HG03025 (cell line): ENCODE data around the gene PITHD1.
"Not testable (repeated sequence)": the region's sequence is repeated elsewhere in the genome, so short reads cannot be mapped to it uniquely, and the experiment has no call there.

Experiments
- ATAC-seq: cut with Tn5 transposase; IDR thresholded peaks from one replicate; pipeline ENCODE4 v1.9.1; 2021; ENCODE audit warnings: mild to moderate bottlenecking, moderate library complexity; ENCODE audit not compliant: unreplicated experiment, low FRiP score

Gene PITHD1, protein sequence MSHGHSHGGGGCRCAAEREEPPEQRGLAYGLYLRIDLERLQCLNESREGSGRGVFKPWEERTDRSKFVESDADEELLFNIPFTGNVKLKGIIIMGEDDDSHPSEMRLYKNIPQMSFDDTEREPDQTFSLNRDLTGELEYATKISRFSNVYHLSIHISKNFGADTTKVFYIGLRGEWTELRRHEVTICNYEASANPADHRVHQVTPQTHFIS

DNA sequence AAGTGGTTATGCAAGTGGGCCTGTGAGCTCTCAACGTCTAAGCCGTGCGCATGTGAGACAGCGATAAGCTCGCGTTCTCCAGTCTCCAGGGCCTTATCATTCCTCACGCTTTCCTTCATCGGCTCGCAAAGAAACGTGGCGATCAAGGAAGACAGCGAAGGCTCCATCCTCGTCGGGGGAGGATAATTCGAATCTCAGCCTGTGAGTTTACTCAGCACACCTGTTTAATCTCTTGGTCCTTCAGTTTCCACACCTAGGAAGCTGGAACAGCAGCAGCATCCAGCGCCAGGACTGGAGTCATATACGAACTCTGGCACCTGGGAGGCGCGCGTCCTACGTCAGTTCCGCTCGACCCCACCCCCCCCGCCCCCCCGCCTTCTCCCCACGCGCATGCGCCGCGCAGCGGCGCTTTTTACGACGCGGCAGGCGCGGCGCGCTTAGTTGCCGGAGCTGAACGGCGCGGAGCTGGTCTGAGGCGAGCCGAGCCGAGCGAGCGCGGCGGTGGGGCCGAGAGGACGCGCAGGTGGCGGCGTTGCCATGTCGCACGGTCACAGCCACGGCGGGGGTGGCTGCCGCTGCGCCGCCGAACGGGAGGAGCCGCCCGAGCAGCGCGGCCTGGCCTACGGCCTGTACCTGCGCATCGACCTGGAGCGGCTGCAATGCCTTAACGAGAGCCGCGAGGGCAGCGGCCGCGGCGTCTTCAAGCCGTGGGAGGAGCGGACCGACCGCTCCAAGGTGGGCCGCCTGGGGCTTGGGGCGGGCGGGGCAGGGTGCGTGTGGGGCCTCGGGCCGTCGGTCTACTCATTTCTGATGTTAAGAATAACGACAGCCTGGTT is at the start of gene PITHD1:
TSS of gene PITHD1 (plus strand) at position 440 of the 836 bp plus-strand sequence. CDS start at position 538, 98 bp downstream.
- ATAC-seq = peak; percentile 65

DNA sequence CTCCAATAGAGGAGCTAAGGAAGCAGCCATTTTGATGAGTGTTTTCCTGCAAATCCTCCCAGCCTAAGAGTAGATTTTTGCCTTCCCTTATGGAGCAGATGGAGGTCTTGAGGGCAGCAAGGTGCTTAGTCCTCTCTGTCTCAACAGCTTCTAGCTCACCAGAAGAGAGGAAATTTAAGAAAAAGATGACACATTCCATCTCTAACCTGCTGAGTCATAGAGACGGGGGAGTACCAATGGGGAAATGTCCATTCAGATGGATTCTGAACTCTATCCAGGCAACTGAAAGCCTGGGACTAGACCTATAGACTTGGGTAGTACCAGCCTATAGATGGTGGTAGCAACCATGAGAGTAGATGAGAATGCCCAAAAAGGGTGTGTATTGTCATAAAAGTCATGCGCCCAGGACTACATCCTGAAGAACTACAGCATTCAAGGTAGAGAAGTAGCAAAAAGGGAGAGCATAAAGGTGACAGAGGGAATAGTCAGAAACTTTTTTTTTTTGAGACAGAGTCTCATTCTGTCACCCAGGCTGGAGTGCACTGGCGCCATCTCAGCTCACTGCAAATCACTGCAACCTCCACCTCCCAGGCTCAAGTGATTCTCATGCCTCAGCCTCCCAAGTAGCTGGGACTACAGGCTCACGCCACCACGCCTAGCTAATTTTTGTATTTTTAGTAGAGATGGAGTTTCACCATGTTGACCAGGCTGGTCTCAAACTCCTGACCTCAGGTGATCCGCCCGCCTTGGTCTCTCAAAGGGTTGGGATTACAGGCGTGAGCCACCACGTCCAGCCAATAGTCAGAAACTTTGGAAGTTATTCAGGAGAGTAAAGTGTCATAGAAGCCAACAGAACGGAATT is 45.6 kb upstream of the PITHD1 start:
- ATAC-seq = no peak

DNA sequence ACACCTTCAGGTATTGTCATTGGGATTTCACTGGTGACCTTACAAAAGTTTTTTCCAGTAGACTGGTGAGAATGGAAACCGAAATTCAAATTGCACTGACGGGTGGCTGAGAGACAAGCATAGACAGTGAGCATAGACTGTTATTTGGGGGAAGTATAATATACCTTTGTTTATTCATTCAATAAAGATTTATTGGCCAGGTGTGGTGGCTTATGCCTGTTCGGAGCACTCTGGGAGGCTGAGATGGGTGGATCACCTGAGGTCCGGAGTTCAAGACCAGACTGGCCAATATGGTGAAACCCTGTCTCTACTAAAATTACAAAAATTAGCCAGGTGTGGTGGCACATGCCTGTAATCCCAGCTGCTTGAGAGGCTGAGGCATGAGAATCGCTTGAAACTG is 44.9 kb upstream of the PITHD1 start:
- not testable (repeated sequence) for ATAC-seq

DNA sequence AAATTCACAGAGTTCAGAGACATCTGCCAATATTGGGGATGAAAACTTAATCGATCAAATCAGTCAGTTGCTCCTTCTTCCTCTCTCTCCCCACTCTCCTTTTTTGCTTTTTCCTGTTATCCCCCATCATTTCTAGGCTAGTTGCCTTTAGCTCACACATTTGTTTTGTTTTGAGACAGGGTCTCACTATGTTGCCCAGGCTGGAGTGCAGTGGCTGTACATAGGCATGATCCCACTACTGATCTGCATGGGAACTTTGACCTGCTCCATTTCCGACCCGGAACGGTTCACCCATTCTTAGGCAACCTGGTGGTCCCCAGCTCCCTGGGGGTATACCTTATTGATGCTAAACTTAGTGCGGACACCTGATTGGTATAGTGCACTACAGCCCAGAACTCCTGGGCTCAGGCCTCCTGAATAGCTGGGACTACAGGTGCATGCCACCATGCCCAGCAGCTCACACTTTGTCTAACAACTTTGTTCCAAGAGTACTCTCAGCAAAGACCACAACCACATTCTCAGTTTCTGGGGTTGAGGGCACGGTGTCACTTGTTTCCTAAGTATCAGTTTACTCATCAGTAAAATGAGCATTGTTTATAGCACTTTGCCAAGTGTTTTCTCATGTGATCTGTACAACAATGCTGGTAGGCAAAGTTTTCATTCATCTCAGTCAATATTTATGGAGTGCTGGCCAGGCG is 41.6 kb upstream of the PITHD1 start:
- no peak for ATAC-seq

DNA sequence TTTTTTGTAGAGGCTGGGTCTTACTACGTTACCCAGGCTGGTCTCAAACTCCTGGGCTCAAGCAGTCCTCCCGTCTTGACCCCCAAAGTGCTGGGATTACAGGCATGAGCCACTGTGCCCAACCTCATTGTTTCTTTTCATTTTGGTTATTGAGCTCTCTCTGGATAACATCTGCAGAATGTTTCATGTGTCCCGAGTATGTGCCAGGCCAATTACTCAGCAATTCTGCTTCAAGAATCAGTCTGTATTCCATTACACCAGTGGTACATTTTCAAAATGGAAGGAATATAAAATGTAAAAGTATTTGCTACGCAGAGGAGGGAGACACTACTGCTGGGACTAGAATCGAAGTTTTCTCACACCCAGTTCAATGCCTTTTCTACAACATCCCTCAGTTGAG is 36.6 kb upstream of the PITHD1 start:
- ATAC-seq = no peak

DNA sequence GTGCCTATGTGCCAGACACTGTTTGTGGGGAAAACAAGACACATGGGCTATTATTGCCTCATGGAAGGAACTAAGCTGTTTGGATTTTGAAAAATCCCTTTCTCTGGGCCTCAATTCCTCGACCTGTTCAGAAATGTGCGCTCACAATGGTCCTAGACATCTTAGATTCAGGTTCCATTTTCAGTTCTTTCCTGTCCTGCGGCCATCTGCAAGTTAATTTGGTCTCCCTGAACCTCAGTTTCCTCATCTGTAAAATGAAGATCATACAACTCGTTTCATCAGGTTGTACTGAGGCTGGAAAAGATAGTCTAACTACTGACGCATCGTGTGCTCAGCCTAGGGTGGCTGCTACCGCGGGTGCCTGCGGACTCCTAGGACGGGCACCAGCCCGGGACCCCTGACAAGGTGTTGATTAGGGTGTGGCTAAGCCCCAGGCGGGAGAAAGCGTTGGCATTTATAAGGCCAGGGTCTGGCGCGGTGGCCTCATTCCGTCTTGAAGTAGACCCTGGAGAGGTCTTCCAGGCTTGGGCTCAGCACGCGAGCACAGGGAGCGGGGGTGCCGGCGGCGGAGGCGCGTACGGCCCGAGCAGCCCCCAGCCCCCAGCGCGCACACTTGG is 35.4 kb upstream of the PITHD1 start:
- ATAC-seq = peak; percentile 17

DNA sequence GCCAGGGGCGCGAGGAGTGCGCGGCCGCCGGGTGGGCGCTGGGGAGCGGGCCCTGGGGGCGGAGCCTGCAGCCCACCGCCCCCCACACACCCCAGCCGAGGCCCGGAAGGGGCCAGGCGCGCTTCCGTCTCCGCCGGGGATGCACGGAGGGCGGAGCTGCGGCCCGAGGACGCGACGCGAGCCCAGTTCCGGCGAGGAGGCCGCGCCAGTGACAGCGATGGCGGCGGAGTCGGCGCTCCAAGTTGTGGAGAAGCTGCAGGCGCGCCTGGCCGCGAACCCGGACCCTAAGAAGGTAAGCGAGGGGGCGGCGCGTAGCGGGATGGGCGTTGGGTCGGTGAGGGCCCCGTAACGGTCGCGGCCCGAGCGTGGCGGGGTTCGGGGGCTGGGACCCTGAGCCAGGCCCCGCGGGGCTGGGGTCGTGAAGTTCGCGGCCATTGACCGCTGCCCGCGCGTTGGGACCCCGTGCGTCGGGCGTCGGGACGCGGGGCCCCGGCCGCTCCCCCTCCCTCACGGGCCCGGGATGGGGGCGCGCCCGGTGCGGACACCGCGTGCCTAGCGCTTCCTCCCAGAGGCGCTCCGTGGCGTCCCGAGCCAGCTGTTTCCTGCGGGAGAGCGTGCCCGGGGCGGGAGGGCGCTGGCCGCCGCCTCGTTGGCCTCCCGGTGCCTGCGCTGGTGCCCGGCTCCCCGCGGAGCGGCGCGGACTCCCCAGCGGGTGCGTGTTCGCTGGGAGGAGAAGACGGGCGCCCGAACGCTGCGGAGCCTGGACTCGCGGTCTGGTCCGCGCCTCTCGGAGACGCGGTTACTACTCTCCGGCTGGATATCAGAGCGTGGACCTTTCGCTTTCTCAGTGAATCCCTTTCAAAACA is 34.7 kb upstream of the PITHD1 start, which contains the start of gene ELOA:
TSS of gene ELOA (plus strand) at position 185 of the 866 bp plus-strand sequence. CDS start at position 218, 33 bp downstream.
- peak; percentile 61 for ATAC-seq

DNA sequence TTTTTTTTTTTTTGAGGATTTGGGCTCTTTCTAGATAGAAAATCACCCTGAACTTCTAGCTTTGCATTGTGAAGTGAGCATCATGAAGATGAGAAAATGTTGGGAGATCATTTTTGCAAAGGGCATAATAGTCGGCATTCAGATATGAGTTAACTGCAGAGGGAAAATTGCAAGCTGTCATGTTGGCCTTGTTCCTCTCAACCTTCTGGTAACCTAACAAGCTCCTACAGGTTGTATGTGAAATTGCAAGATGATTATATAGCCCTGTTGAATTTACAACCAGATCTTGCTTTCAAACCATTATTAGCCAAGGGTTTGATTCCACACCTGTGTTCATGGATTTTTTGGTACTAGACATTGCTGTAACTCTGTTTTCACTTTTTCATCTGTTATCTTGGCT is 32.7 kb upstream of the PITHD1 start:
- no peak for ATAC-seq

DNA sequence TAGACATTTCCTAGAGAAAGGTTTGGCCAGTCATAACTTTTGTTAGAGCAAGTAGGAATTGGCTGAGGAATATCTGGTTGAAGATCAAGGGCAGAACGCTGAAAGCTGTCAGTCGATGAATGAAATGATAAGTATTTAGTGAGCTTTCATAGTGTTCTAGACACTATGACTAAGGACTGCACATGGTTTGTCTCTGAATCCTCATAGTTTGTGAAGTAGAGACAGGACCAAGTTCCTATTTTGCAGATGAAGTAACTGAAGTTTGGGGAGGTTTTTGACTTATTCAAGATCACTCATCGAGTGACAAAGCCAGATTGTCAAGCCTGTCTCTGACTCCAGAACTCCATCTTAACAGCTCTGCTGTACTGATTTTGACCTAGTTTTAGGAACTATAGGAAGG is 30.2 kb upstream of the PITHD1 start:
- no peak for ATAC-seq

DNA sequence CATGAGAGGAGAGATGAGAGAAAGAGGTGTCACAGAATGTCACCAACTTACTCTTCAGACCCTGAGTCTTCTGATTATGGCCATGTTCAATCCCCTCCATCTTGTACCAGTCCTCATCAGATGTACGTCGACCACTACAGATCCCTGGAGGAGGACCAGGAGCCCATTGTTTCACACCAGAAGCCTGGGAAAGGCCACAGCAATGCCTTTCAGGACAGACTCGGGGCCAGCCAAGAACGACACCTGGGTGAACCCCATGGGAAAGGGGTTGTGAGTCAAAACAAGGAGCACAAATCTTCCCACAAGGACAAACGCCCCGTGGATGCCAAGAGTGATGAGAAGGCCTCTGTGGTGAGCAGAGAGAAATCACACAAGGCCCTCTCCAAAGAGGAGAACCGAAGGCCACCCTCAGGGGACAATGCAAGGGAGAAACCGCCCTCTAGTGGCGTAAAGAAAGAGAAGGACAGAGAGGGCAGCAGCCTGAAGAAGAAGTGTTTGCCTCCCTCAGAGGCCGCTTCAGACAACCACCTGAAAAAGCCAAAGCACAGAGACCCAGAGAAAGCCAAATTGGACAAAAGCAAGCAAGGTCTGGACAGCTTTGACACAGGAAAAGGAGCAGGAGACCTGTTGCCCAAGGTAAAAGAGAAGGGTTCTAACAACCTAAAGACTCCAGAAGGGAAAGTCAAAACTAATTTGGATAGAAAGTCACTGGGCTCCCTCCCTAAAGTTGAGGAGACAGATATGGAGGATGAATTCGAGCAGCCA is 27.0 kb upstream of the PITHD1 start:
- no peak for ATAC-seq

DNA sequence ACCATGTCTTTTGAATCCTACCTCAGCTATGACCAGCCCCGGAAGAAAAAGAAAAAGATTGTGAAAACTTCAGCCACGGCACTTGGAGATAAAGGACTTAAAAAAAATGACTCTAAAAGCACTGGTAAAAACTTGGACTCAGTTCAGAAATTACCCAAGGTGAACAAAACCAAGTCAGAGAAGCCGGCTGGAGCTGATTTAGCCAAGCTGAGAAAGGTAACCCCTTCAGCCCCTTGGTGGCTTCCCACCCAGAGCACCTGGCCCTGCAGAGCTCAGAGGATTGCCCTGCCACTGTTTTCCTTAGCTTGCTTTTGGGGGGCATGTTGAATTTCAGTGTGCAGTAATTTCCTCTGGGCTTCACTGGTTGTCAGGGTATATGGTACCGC is 26.4 kb upstream of the PITHD1 start:
- no peak for ATAC-seq

DNA sequence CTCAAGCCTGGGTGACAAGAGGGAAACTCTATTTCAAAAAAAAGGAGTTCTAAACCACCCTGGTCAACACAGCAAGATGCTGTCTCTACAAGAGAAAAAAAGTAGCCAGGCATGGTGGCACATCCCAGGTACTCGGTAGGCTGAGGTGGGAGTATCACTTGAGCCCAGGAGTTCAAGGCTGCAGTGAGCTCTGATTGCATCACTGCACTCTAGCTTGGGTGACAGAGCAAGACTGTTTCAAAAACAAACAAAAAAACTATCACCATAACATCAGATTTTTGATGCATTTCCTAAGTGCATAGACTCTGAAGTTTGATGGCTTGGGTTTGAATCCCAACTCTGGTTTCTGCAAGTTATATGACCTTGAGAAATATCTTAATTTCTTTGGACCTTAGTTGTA is 25.3 kb upstream of the PITHD1 start:
- ATAC-seq = no peak

DNA sequence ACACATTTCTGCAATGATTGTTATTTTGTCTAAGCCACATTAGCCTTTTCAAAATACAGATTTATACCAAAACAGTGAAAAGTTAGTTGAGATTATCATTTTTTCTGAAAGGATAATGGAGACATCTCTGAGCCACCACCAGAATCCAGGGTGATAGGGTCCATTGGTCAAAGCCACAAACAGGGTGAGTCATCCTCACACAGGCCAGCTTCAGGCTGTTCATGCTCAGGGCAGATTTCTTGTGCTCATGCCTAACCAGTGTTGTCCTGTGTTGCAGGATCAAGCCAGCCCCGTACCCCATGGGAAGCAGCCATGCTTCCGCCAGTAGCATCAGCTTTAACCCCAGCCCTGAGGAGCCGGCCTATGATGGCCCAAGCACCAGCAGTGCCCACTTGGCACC is 21.5 kb upstream of the PITHD1 start:
- no peak for ATAC-seq

DNA sequence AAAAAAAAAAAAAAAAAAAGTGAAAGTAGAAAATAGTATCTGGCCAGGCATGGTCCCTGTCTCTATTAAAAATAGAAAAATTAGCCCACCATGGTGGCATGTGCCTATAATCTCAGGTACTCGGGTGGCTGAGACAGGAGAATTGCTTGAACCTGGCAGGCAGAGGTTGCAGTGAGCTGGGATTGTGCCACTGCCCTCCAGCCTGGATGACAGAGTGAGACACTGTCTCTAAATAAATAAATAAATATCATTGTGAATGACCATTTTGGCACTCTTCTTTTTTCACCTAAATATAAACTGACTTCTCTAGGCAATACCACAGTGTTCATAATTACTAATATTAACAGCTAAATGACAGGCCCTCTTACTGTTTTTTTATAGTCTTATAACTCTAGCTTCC is 20.4 kb upstream of the PITHD1 start:
- no peak for ATAC-seq

DNA sequence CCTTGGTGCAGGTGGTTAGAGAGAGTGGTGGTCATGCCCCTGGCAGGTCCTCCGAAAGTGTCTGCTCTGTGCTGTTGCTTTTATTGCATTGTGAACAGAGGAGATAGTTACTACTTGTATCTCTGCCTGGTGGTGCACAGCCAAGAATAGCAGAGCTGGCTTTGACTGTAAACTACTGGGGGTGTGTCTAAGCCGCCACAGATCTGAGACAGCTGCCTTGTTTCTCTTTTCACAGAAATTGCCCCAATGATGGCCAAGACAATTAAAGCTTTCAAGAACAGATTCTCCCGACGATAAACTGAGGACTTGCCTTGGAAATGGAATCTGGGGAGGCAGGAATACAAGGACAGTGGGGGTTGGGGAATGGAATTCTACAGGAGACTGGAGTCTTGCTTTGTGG is 18.9 kb upstream of the PITHD1 start:
- ATAC-seq = no peak

DNA sequence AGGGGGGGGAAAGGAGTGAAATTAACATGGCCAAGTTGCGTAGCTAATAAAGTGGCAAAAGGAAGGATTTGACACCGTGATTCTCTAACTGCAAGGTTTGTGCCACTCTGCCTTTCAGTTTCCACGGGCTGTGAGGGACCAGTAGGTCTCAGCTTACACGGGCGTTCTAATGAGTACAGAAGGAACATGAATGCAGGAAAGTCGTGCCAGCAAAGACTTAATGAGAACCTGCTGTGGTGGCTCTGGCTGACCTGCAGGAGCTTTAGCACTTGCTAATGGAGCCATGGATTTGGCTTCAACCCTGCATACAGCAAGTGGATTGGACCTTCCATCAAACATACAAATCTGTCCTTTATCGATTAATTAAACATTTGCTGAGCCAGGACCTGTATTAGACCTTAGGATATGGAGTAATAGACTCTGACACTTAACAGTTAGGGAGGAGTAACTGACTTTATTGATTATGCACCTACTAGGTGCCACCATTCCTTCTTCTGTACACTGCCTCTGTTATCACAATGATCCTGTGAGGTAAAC is 15.1 kb upstream of the PITHD1 start:
- ATAC-seq = no peak

DNA sequence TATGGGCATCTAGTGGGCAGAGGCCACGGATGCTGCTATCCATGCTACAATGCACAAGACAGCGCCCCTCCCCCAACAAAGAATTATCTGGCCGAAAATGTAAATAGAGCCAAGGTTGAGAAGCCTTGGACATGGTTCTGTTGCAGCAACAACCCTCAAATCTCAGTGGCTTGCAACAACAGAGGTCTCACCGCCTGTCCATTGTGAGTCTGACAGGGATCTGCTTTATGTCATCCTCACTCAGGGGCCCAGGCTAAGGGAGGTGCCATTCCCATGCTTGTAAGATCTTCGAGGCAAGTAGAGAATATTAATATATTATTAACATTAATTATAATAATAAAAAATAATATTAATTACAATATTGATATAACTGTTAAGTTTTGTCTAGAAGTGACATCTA is 9.5 kb upstream of the PITHD1 start:
- ATAC-seq = no peak
